ENCODE data around the gene PEX14.

GRCh38 chr1:10537082-10537766 lies 62.5 kb downstream of the PEX14 start:
- no peak for TF ChIP-seq POLR2AphosphoS5 (IDR thresholded peaks at IDR 0.05)
- TF ChIP-seq POLR2A (IDR thresholded peaks at IDR 0.05): no peak
